ENCODE results near the gene FIGN. TPM values are rescaled to one million over a fixed set of nuclear protein-coding genes. Genes with fewer than 3 reads are reported as not detected.

FIGN gene
- total RNA-seq, 1 experiment from 2014 or later = not detected

- Histone ChIP-seq H3K9me2 (ENCODE audit: insufficient read depth) (no peaks in the 10 kb centered on the region), H3K36me3 (ENCODE audit: control insufficient read depth in 1 of 2, insufficient read depth in 2 of 2, low read length in 2 of 2) (no peaks in the 10 kb centered on the region), H3K79me2 (ENCODE audit: insufficient read depth, low read length) (no peaks in the 10 kb centered on the region), H3K4me3 (replicated peaks in 1 of 2; ENCODE audit: low read depth in 1 of 2, low read length in 2 of 2) (no peak overlapping the region), H3K9me3 (ENCODE audit: control insufficient read depth in 1 of 2, insufficient read depth in 1 of 2, low read depth in 1 of 2, low read length in 2 of 2) (no peaks in the 10 kb centered on the region), H3K4me1 (ENCODE audit: control insufficient read depth in 1 of 2, insufficient read depth in 2 of 2, low read length in 2 of 2) (no peaks in the 10 kb centered on the region), H3K4me2 (ENCODE audit: low read length) (no peak overlapping the region), H4K20me1 (ENCODE audit: insufficient read depth) (no peaks in the 10 kb centered on the region), H3K27me3 (ENCODE audit: insufficient read depth, low read length) (peaks cover 10% of the 10 kb centered on the region), H3K9ac (ENCODE audit: low read length) (no peak overlapping the region), H3K27ac (ENCODE audit: low read depth, low read length) (no peak overlapping the region), H2AFZ (ENCODE audit: low read depth, low read length, poor library complexity, severe bottlenecking) (no peak overlapping the region)
- CTCF ChIA-PET = no interaction called here
- no TSS peak for BruUV-seq (replicated peaks)
- TF ChIP-seq CEBPB (IDR thresholded peaks at IDR 0.05; ENCODE audit: low read depth) (no peak), YY1 (IDR thresholded peaks at IDR 0.05; ENCODE audit: extremely low read depth, insufficient replicate concordance, low read depth, low read length) (no peak), ZNF274 (IDR thresholded peaks at IDR 0.05; ENCODE audit: low read depth, low read length) (no peak), JUND (IDR thresholded peaks at IDR 0.05) (no peak), MAX (IDR thresholded peaks at IDR 0.05) (no peak)
- ATAC-seq (no peak), DNase-seq (ENCODE audit: low read depth, low spot score) (no peak)
- POLR2A ChIA-PET = no interaction called here
- RAD21 ChIA-PET (ENCODE audit: low non-redundant PET in 1 of 2, low total read pairs in 2 of 2, uncharacterized antibody in 2 of 2, unreplicated experiment in 2 of 2) = no interaction called here
- intact Hi-C loops (cut with micrococcal nuclease) = no loop called here
Observed at GRCh38 chr2:163551616-163552373, 184.0 kb downstream of the FIGN start.

- no peak for ATAC-seq
- intact Hi-C loops (cut with micrococcal nuclease) = no loop called here
- Histone ChIP-seq H4K20me1 (ENCODE audit: insufficient read depth) (no peaks in the 10 kb centered on the region), H3K4me2 (ENCODE audit: low read length) (no peak overlapping the region), H3K9me3 (ENCODE audit: control insufficient read depth in 1 of 2, insufficient read depth in 1 of 2, low read depth in 1 of 2, low read length in 2 of 2) (no peaks in the 10 kb centered on the region), H2AFZ (ENCODE audit: low read depth, low read length, poor library complexity, severe bottlenecking) (no peak overlapping the region), H3K4me3 (replicated peaks in 1 of 2; ENCODE audit: low read depth in 1 of 2, low read length in 2 of 2) (no peak overlapping the region), H3K36me3 (ENCODE audit: control insufficient read depth in 1 of 2, insufficient read depth in 2 of 2, low read length in 2 of 2) (no peaks in the 10 kb centered on the region), H3K27me3 (ENCODE audit: insufficient read depth, low read length) (peaks cover 5% of the 10 kb centered on the region; the same call in 1 of the 2 replicates), H3K79me2 (ENCODE audit: insufficient read depth, low read length) (no peaks in the 10 kb centered on the region), H3K27ac (ENCODE audit: low read depth, low read length) (no peak overlapping the region), H3K9me2 (ENCODE audit: insufficient read depth) (no peaks in the 10 kb centered on the region), H3K9ac (ENCODE audit: low read length) (no peak overlapping the region), H3K4me1 (ENCODE audit: control insufficient read depth in 1 of 2, insufficient read depth in 2 of 2, low read length in 2 of 2) (no peaks in the 10 kb centered on the region)
- ChIA-PET POLR2A (no interaction called here), CTCF (no interaction called here), RAD21 (ENCODE audit: low non-redundant PET in 1 of 2, low total read pairs in 2 of 2, uncharacterized antibody in 2 of 2, unreplicated experiment in 2 of 2) (no interaction called here)
- TF ChIP-seq CBX3 (IDR thresholded peaks at IDR 0.05; ENCODE audit: low read depth) (no peak), MAX (IDR thresholded peaks at IDR 0.05) (no peak), ZNF274 (IDR thresholded peaks at IDR 0.05; ENCODE audit: low read depth, low read length) (no peak), ATF3 (IDR thresholded peaks at IDR 0.05) (no peak), POLR2AphosphoS5 (IDR thresholded peaks at IDR 0.05; ENCODE audit: low read depth, low read length) (no peak), TCF7L2 (IDR thresholded peaks at IDR 0.05; ENCODE audit: borderline replicate concordance, extremely low read depth, insufficient read depth, insufficient read length) (no peak), REST (IDR thresholded peaks at IDR 0.05; ENCODE audit: low read depth) (no peak), JUND (IDR thresholded peaks at IDR 0.05) (no peak), CTCF (IDR thresholded peaks at IDR 0.05 in 2 of 3, conservative IDR thresholded peaks at IDR 0.05 in 1 of 3; ENCODE audit: borderline replicate concordance in 1 of 3, insufficient read depth in 1 of 3, low read depth in 2 of 3, low read length in 2 of 3) (no peak)
- BruUV-seq (replicated peaks) = no TSS peak
- no peak for DNase-seq (ENCODE audit: low read depth, low spot score)
Observed at GRCh38 chr2:163548970-163549369, 186.8 kb downstream of the FIGN start.

Data from HCT116 (cell line).